HG03066 (cell line): ENCODE measurements around the gene LYRM7.

Source experiments
- ATAC-seq: cut with Tn5 transposase; IDR thresholded peaks from one replicate; pipeline ENCODE4 v1.9.1; 2021; ENCODE audit warnings: low read depth; ENCODE audit not compliant: unreplicated experiment

The LYRM7 gene

GRCh38 chr5:131217791-131218190 lies 47.0 kb downstream of the LYRM7 start:
- ATAC-seq, result no peak

DNA sequence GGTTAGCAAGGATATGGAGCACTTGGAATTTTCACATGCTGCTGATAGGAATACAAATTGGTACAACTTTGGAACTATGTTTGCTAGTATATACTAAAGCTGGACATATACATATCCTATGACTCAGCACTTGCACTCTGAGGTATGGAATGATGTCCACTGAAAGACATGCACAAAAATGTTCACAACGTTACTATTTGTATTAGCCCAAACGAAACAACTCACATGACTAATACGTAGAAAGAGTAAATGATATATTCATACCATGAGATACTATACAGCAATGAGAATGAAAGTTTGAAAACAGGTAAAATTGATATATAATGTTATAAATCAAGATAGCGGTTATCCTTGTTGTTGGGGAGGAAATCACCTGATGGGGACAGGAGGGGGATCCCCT lies 47.6 kb downstream of the LYRM7 start:
- ATAC-seq, result no peak

GRCh38 chr5:131220566-131220965 lies 49.8 kb downstream of the LYRM7 start:
- no peak for ATAC-seq

DNA sequence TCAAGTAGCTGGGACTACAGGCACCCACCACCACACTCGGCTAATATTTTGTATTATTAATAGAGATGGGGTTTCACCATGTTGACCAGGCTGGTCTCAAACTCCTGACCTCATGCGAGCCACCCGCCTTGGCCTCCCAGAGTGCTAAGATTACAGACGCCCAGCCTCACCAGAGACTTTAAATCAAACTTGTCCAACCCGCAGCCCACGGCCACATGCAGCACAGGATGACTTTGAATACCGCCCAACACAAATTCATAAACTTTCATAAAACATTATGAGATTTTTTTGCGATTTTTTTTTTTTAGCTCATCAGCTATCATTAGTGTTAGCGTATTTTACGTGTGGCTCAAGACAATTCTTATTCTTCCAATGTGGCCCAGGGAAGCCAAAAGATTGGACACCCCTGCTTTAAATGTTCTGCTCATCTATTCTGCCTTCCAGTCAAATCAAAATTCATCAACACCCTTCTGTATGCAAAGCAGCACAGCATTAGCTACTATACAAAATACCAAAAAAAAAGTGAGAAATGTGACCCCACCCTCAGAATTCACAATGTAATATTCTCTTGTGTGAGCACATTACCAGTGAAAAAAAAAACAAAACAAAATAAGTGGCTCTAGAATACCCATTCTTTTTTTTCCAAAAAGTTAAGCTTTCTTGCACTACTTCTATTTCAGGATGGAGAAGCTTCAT lies 50.4 kb downstream of the LYRM7 start:
- no peak for ATAC-seq

DNA sequence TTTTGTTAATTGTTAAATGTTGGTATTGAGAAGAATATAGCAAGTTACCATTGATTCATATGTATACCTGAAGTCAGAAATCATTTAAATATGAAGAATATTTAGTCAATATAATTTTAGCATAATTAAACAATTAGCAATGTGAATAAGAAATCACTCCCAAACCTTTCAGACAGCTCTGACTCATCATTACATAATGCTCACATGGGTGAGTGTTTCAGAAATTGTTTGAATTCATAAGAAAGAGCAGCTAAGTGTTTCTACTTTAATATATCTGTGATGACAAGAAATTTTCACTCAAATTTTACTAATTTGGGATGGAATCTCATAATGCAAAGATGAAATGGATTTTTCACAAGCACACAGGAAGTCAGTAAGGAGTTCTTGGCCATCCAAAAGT lies 51.1 kb downstream of the LYRM7 start:
- no peak for ATAC-seq

DNA sequence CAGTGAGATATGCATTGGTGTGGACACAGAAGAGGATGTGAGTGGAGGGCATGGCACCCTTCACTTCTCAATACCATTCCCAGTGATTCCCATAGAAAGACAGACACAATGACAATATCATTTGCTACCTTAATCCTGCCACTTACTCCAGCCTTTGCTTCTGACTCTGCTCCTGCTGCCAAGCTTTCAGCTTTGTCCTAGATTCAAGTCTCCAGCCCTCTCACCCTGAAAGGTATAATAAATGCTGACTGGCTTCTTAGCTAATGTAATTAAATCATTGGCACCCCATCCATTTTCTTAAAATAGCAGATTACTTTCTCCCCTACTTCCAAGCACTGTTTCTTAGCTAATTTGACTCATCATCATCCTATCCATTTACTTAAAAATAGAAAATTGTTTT lies 52.0 kb downstream of the LYRM7 start:
- no peak for ATAC-seq

DNA sequence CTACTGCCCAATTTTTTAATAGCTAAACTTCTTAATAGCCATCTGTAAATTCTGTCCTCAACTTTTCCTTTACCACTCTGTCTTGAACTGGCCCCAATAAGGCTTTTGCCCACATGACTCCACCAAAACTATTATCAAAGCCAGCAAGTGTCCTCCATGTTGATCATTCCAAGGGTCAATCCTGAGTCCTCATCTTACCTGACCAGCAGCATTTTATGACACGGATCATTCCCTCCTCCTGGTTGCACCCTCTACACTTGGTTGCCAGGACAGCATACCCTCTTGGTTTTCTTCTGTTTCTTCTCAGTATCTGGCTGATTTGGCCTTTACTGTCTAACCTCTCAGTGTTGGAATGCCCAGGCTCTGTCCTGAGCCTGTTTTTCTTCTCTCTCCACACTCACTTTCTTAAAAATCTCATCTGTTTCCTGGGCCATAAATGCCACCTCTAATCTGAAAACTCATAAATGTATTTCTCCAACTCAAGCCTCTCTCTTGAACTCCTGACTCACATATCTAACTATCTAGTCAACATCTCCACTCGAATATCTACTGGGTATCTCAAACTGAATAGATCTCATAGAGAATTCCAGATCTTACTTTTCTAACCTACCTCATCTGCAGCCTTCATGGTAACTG lies 53.1 kb downstream of the LYRM7 start:
- no peak for ATAC-seq

DNA sequence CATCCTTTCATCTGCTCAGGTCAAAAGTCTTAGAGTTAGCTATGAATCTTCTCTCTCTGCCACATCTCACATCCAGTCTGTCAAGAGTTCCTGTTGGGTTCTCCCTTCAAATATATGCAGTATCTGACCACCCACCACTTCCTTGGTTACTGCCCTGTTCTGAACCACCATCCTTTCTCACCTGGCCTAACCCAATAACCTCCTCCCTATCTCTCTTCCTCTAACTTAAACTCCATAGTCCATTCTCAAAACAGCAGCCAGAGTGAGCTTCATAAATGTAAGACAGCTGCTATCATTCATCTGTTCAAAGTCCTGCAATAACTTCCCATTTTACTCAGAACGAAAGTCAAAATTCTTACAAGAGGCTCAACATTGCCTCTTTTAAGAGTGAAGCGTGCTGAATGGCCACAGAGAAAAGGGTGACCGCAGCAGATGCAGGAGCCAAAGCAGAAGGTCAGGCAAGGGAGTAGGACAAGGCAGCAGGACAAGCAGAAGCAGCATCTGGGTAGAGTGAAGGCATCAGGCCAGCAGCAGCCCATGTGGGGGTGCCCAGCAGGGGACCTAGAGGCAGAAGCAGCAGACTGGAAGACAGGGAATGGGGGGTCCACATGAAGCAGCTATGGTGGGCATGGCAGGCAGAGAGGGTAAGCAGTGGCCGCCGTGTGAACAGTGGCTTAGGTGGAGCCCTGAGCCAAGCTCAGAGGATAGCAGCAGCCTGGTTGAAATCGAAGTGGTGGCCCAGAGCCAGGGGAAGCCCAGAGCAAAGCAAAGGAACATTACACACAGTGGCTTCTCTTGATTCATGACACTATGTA lies 53.9 kb downstream of the LYRM7 start:
- ATAC-seq, result peak; percentile 81

- ATAC-seq, result no peak
These were observed 54.7 kb downstream of the LYRM7 start for GRCh38 chr5:131225282-131225974.

DNA sequence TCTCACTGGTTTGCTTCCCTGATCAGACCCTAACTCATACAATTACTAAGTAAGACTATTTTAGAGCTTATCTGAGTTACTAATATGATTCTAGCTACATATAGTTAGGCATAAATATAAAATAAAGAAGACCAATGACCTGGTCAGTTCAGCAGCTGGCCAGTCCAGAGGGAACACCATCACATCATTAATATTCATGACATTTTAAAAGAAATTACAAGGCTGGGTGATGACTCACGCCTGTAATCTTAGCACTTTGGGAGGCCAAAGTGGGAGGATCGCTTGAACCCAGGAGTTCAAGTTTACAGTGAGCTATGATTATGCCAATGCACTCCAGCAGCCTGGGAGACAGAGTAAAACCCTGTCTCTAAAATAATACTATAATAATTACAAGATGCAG lies 56.2 kb downstream of the LYRM7 start:
- ATAC-seq, result no peak

- no peak for ATAC-seq
These were observed 57.9 kb downstream of the LYRM7 start for GRCh38 chr5:131228646-131229045.

GRCh38 chr5:131229623-131230022 lies 58.9 kb downstream of the LYRM7 start:
- ATAC-seq, result no peak

DNA sequence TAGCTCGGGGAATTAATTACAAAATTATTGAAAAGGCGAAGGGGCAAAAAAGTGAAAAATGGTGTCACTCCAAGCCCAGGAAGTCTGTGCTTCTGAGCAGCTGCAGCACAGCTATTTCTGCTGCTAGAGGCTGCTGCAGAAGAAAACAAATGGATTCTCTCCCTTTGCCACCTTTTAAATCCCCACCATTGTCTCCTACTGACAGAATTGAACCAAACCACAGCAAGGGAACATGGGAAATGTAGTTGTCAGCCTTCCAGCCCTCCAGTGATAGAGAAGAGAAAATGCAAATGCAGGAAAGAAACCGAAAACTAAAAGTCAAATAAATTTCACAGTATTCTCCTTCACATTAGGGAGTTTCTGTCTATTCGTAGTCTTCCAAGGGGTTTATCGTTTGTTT lies 59.7 kb downstream of the LYRM7 start:
- peak; percentile 68 for ATAC-seq

- no peak for ATAC-seq
These were observed 68.9 kb downstream of the LYRM7 start for GRCh38 chr5:131239686-131240085.

- ATAC-seq, result no peak
These were observed 72.0 kb downstream of the LYRM7 start for GRCh38 chr5:131242728-131243255.

GRCh38 chr5:131245312-131245711 lies 74.6 kb downstream of the LYRM7 start:
- no peak for ATAC-seq

DNA sequence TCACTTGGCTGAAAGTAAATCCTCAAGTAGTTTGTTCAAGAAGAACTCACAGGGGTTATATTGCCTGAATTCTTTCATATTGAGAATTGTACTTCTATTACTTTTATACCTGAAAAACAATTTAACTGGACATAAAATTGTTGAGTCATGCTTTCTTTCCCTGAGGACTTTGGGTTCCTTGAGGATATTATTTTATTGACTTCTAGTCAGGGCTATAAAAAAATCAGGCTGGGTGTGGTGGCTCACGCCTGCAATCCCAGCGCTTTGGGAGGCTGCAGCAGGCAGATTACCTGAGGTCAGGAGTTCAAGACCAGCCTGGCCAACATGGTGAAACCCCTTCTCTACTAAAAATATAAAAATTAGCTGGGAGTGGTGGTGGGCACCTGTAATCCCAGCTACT lies 75.2 kb downstream of the LYRM7 start:
- ATAC-seq, result no peak

DNA sequence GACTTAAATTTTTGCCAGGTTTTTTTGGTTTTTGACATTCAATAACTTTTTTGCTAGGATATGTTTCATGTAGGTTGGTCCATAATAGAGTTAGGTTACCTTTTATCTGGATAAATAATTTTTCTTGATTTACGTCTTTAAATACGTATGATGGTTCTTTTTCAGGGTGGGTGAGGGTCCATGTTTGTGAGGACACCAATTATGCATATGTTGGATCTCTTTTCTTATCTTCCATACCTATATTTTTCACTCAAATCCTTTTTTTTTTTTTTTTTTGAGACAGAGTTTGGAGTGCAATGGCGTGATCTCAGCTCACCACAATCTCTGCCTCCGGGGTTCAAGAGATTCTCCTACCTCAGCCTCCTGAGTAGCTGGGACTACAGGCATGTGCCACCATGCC lies 75.8 kb downstream of the LYRM7 start:
- no peak for ATAC-seq

- ATAC-seq, result no peak
These were observed 80.2 kb downstream of the LYRM7 start for GRCh38 chr5:131250751-131251475.

DNA sequence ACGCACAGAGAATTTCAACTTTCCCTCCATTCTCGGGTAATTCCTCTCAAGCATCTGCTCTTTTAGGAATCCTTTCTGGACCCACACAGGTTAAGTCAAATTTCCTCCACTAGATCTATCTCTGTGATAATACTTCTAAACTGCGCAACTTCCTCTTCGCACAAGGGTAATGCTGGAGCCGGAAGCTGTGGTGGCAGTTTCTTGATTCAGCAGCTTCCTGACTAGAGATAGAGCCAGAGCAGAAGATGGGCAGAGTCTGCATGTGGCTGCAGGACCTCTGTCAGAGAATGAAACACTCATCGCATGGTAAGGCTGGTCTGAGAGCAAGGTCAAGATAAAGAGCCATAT lies 82.1 kb downstream of the LYRM7 start:
- ATAC-seq, result peak; percentile 76
